HG03159 (cell line): Measurements from ENCODE around the gene TNRC6C.
"Not testable (repeated sequence)": the region's sequence is repeated elsewhere in the genome, so short reads cannot be mapped to it uniquely, and the experiment has no call there.

ENCODE experiments used
- ATAC-seq: cut with Tn5 transposase; IDR thresholded peaks from one replicate; pipeline ENCODE4 v1.9.1; 2021; ENCODE audit warnings: mild to moderate bottlenecking, moderate library complexity; ENCODE audit not compliant: unreplicated experiment

TNRC6C gene

DNA sequence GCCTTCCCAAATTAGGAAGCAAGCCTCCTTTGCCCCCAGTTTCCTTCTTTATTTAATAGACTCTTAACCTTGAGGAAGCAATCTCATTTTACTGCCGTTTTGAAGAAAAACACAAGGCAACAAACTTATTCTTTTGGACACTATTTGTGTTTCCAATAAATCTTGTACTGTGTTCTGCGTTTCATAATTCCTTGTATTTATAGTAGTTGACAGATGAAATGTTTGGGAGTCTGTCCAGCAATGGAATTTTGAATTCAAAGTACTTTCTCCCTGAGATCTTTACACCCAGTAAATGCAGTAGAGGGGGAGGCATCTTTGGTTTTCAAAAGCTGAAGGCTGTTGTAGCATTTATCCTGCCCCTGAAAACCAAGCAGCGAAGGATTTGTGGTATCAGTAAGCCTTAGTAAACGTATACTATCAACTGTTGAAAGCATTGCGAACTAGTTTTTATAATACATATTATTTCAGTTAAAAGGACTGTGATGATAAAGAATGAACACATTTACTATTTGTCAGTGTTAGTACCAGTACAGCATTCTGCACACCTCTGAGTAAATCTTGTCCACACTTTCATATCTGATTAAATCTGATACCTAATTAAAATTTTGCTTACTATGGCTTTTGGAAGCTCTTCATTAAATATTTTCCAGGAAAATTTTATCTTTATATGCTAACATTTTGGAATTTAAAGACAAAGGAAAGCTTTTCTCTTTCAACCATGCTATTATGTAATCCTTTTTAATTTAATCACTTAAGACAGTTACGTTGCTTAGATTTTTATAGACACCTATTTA is 83.1 kb downstream of the TNRC6C start:
- ATAC-seq, result no peak

DNA sequence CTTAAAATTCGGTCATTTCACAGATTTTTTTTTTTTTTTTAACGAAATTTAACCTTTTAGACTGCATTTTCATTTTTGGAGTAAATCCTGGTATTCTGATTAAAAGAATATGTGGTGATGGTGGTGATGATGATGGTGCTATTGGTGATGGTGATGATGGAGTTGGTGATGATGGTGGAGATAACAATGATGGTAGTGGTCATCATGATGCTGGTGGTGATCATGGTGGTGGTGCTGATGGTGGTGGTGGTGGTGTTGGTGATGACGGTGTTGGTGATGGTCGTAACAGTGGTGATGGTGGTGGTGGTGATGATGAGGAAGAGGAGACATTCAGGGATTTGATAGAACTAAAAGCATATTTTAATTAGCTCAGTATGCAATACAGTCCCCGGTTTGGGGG is 84.0 kb downstream of the TNRC6C start:
- ATAC-seq, result no peak

DNA sequence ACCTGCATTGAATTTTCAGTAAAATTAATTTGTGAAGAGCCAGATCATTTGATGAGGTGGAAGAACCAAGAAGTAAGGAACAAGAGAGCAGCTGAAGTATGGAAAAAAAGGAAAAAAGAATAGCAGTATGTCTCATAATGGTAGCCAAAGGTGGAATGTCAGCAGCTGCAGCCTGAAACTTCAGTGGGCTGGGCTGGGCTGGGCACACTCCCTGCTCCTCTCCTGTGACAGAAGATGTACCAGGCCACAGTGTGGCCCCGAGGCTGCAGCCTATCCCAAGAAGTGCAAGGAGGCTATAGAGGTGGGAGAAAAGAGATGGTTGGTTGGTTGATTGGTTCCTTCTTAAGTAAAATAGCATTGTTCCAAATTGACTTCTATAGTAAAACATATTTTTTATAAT is 84.5 kb downstream of the TNRC6C start:
- no peak for ATAC-seq

DNA sequence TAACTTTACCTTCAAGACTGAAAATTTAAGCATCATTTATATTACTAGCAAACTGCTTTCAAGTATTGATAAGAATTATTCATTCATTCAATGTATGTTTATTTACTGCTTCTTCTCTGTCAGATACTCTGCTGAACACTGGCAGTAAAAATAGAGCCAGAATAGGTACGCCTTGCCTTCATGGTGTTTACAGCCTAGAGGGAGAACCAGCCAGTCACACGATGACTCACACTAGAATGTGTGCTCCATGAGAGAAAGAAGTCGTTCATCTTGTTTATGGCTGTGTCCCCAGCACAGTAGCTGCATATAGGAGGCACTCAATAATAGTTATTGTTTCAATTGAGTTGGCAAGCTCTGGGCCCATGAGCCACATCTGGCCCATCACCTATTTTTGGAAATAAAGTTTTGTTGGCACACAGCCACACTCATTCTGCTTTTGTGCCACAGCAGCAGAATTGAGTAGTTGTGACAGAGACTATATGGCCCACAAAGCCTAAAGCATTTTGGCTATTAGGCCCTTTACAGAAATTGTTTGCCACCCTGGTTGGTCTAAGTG is 85.9 kb downstream of the TNRC6C start:
- ATAC-seq, result no peak

DNA sequence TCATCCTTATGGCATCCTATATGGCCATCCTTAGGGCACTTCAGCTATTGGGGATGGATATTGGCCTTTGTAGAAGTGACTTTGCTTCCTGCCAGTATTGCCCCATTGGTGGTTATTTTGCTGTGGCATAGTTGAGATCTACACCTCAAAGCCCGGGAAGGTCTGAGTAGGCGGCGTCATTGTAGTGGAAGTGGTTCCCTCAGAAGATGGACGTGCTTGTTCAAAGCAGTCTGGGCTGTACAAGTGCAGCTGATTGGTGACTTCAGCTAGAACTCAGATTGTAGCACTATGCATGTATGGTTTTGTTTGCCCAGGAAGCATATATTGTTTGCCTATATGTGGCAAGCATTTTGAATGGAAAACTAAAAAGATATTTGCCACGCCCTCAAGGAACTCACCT is 86.8 kb downstream of the TNRC6C start:
- ATAC-seq, result no peak

DNA sequence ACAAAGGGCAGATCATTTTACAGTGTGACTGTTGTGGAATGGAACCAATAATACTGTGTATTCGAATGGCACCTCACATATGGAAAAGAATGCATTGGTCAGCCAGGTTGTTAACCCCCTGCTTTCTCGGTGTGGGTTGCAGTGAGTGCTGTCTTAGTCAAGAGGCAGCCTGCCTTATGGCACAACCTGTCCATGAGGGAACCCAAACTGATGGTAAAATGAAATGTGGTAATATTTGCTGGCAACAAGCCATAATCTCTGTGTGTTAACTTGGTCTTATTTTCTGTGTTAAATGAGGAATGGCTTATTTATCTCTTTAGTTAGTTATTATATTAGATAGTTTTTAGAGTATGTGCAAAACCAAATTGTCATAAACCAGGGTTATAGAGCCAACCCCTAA is 88.4 kb downstream of the TNRC6C start:
- ATAC-seq, result no peak

DNA sequence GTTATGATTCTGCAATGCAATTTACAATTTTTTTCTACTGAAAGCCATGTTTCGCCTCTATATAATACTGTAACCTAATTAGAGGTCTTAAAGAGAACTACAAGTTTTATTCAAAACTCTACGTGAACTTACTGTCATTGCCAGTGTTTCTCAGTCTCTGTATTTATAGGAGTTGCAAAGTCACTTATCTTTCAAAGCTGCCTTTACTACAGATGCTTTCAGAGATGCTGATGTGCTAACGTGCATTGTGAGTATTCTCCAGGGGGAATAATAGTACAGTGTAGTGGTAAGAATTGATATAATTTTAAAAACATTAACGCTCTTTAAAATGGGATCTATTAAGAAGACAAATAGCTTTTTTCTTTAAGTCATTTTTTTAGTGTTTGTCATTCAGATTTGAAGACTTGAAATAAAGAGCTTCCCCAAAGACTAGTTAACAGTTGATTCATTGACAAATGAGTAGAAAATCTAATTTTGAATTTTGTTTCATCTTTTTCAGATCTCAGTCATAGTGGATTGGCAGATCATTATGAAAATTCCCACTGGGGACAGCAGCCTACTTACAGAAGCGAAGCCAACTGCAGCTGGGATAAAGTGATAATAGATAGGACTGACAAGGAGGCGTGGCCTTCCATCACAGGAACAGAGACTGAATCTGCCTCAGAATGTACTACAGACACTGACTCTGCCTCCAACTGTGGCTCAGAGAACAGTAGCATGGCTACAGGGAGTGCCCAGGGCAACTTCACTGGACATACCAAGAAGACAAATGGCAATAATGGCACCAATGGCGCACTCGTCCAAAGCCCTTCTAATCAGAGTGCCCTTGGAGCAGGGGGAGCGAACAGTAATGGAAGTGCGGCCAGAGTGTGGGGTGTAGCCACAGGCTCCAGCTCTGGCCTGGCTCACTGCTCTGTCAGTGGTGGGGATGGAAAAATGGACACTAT is 90.1 kb downstream of the TNRC6C start:
- no peak for ATAC-seq

DNA sequence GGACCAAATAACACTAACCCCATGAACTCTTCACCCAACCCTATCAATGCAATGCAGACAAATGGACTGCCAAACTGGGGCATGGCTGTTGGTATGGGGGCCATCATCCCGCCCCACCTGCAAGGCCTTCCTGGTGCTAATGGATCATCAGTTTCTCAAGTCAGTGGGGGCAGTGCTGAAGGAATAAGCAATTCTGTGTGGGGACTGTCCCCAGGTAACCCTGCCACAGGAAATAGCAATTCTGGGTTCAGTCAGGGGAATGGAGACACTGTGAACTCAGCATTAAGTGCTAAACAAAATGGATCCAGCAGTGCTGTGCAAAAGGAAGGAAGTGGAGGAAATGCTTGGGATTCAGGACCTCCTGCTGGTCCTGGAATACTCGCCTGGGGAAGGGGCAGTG is 91.1 kb downstream of the TNRC6C start:
- no peak for ATAC-seq

DNA sequence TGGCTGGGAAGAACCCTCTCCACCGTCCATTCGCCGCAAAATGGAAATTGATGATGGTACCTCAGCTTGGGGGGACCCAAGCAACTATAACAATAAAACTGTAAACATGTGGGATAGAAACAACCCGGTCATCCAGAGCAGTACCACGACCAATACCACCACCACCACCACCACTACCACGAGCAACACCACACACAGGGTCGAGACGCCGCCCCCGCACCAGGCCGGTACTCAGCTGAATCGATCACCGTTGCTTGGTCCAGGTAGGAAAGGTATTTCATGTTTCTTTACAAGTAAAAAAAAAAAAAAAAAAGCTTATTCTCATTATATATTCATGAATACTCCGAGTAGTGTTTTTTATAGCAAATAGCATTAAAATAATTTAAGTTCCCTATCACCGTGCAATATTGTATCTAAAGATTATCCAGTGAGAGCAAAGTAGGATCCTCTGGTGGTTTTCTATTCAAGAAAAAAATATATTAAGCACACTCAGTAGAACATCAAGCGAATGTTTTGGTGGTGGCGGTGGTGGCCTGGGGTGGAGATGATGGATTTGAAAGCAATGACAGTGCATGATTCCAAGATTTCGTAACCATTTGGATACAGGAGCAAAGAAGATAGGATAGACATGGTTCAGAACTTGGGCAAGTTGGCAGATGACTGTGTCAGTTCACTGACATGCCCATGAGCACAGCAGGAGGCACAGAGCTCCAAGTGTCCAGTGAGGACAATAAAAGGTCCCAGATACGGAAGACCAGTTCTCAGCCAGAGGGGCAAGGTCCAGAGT is 92.9 kb downstream of the TNRC6C start:
- no peak for ATAC-seq

DNA sequence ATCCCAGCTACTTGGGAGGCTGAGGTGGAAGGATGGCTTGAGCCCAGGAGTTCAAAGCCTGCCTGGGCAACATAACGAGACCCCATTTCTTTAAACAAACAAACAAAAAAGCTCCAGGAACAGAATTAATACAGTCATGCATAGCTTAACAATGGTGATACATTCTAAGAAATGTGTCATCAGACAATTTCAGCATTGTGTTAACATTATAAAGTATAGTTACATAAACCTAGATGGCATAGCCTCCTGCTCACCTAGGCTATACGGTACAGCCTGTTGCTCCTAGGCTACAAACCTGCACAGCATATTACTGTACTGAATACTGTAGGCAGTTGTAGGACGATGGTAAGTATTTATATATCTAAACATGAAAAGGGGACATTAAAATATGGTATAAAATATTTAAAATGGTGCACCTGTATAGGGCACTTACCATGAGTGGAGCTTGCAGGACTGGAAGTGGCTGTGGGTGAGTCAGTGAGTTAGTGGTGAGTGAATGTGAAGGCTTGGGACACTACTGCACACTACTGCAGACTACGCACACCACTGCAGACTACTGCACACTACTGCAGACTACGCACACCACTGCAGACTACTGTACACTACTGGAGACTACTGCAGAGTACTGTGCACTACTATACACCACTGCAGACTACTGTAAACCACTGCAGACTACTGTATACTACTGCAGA is 95.4 kb downstream of the TNRC6C start:
- ATAC-seq, result no peak

DNA sequence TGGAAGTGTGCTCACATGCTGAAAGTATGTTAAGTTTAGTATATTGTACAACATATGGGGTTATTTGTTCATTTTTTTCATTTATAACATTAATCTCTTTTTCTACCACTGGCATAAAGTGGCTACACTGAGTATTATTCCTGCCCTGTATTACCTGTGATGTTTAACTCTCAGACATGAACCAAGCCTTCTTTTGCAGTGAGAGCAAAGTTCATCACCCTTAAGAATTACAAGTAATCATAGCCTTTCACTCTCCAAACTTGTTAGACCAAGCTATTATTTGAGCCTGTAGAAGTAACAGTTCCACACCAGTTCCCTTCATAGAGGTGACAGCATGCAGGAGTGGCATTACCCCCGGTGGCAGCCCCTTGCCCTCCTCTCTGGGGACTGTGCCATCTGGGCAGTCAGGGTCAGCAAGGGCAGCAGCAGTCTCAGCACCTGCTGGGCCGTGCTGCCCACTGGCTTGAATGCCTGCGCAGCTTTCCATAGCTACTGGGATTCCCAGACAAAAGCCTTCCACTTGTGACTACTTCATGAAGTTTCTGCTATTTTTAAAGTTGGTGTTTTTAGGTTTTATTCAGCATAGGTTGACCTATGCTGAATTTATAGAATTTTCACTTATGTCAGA is 98.7 kb downstream of the TNRC6C start:
- ATAC-seq, result no peak

DNA sequence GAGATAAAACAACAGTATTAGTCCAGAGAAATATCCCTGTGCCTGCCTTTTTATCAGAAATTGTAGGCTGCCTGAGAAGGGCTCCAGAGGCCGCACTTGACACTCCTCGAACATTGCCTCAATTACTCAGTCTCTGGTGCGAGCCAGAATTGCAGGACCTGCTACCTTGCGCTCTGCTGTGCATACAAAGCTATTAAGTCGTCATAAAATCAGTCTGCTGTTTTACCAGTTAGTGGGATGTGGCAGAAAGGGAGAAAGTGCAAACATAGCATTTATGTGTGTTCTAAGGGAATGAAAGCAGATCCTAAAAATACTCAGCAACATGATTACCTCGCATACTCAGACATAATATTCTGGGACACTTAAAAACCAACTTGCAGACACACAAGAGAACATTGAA is 99.5 kb downstream of the TNRC6C start:
- ATAC-seq, result no peak

DNA sequence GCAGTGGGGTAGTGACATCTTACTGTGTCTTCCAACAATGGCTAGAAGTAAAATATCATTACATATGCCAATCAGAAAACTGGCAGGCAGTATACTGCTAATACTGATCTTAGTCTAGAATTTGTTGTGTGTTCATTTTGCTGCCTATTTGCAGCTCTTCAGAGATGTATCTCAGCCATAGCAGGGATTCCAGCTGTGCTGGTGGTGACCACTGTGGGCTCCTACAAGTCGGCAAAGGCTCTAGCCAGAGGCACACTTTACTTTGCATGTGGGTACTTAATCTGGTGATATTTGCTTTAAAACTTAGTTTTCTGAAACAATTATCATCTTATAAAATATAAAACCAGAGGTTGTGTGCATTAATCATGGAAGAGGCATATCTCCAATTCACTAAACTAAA is 100.1 kb downstream of the TNRC6C start:
- ATAC-seq, result no peak

DNA sequence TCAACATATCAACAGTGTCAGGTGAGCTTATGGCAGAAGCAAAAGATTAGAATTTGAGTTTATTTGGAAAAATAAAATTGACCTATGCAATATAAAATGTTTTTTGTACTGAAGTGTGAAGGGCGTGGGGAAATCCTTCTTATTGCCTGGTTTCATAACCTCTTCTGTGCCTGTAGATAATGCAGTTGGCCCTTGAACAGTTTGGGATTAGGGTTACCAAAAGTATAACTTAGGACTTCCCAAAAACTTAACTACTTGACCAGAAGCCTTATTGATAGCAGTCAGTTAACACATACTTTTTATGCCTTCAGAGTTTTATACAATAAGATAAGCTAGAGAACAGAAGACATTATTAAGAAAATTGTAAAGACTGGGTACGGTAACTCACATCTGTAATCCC is 104.1 kb downstream of the TNRC6C start:
- ATAC-seq, result no peak

DNA sequence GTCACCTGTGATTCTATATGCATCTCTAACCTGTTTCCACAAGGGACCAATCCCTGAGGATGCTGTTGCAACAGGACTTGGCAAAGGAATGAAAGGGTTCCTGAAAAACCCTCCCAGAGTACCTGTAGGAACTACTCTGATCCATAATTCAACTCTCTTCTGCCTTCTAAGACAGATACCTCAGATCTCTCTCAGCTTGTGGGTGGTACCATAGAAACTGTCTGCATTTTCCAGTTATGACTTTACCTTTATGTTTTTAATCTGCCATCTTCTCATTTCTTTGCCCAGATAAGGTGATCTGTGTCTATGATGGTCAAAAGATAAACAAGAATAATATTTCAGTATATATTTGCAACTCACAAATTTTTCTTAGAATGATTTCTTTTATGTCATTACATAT is 105.0 kb downstream of the TNRC6C start:
- ATAC-seq, result no peak

DNA sequence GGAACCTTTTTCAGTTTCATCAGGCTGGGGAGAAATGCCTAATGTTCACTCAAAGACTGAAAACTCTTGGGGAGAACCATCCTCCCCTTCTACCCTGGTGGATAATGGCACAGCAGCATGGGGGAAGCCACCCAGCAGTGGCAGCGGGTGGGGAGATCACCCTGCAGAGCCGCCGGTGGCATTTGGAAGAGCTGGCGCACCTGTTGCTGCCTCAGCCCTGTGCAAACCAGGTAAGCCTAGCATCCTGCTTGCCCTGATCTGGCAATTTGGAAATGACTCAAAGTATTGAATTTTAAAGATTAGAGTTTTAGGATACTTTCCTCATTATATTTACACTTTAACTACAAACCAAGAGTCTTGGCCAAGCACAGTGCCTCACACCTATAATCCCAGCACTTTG is 106.2 kb downstream of the TNRC6C start:
- ATAC-seq, result no peak

DNA sequence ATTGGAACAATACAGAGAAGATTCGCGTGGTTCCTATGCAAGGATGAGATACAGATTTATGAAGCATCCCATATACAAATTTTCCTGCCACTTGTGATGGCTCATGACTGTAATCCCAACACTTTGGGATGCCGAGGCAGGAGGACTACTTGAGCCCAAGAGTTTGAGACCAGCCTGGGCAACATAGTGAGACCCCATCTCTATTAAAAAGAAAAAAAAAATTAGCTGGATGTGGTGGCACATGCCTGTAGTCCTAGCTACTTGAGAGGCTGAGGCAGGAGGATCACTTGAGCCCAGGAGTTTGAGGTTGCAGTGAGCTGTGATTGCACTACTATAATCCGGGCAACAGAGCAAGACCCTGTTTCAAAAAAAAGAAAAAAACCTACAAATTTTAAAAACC is 108.5 kb downstream of the TNRC6C start:
- ATAC-seq, result not testable (repeated sequence)

DNA sequence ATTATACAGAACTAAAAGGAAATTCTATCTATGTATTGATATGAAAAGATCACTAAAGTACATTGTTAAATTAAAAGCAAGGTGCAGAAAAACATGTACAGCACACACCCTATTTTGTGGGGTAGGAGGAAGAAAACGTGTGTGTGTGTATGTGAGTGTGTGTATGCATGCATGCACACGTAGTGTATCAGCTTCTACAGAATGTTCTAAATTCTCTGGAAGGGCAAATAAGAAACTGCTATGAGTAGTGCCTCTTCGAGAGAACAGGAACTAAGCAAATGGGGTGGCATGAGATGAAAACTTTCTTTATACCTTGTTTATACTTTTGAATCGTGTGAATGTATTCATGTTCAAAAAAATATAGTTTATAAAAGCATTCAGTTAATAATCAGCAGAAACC is 111.2 kb downstream of the TNRC6C start:
- no peak for ATAC-seq

DNA sequence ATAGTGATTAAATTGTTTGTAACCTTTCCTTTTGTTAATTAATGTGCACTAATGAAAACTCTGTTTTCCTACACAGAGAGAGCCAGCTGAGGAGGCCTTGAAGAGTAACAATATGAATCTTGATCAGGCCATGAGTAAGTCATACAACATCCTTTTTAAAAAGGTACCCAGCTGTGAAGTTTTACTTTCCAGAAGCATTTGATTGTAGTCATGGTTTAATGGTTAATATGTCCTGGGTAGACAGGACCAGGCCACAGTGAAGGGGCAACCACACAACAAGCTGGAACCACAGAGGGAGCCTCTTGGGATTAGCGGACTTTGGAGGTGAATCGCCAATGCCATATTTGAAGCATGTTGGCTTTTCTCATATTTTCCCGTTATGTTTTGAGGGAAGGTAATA is 114.5 kb downstream of the TNRC6C start:
- no peak for ATAC-seq

DNA sequence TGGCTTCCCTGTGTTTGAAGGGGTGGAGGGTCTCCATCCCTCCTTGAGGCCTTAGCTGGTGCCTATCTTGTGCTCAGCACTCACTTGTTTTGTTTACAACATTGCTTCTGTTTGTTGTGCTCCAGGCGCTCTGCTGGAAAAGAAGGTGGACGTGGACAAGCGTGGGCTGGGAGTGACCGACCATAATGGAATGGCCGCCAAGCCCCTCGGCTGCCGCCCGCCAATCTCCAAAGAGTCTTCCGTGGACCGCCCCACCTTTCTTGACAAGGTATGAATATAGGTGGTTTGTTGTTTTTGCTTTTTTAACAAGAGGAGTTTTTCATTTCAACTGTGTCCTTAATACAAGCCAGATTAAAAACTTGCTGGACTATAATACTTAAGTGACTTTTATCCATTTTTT is 116.5 kb downstream of the TNRC6C start:
- no peak for ATAC-seq
